MCF 10A (cell line): Measurements from ENCODE around the gene TOR1AIP2. TPM values are rescaled to one million over a fixed set of nuclear protein-coding genes. Genes with fewer than 3 reads are reported as not detected.

Experiments
- BruUV-seq: library from RNA; stranded (reverse); fragments of 400-500 nt; replicated peaks from 2 replicates; lab custom pipeline; 2021; lab: Mats Ljungman, UMichigan
- CTCF ChIA-PET: fragments of 300-600 bp; sonication (Branson Sonifier 250); formaldehyde crosslinking; extraction: SDS; loops from one replicate; lab custom pipeline; 2021; ENCODE audit warnings: antibody characterized with exemption, inconsistent platforms; lab: Yijun Ruan, JAX
- POLR2A ChIA-PET: fragments of 300-600, 350-650 bp; sonication (Branson Sonifier 250); formaldehyde crosslinking; extraction: SDS; loops from one replicate; lab custom pipeline; 2020; ENCODE audit warnings: antibody characterized with exemption, inconsistent platforms; lab: Yijun Ruan, JAX
- DNase-seq: peaks from one replicate; pipeline ENCODE4 v3.0.0-alpha.2; 2018; ENCODE audit not compliant: unreplicated experiment
- H3K27ac Mint-ChIP-seq: one replicate; pipeline ENCODE4 v1.8.0; 2022; ENCODE audit warnings: mild to moderate bottlenecking, low read depth, mixed read lengths; ENCODE audit not compliant: unreplicated experiment
- H3K27me3 Mint-ChIP-seq: one replicate; pipeline ENCODE4 v1.8.0; 2022; ENCODE audit warnings: mixed read lengths; ENCODE audit not compliant: insufficient read depth, unreplicated experiment
- H3K36me3 Mint-ChIP-seq: one replicate; pipeline ENCODE4 v1.8.0; 2022; ENCODE audit warnings: mild to moderate bottlenecking, moderate library complexity, mixed read lengths; ENCODE audit not compliant: insufficient read depth, unreplicated experiment
- H3K4me1 Mint-ChIP-seq: one replicate; pipeline ENCODE4 v1.8.0; 2022; ENCODE audit warnings: mixed read lengths; ENCODE audit not compliant: insufficient read depth, unreplicated experiment
- H3K4me3 Mint-ChIP-seq: one replicate; pipeline ENCODE4 v1.8.0; 2022; ENCODE audit warnings: mild to moderate bottlenecking, moderate library complexity, mixed read lengths; ENCODE audit not compliant: unreplicated experiment
- H3K9me3 Mint-ChIP-seq: one replicate; pipeline ENCODE4 v1.8.0; 2022; ENCODE audit warnings: mixed read lengths; ENCODE audit not compliant: unreplicated experiment
- CTCF ChIP-seq: fragments of 200-600 bp; IDR thresholded peaks from one replicate; pipeline ENCODE4 v1.8.0; 2022; ENCODE audit warnings: antibody characterized with exemption, mild to moderate bottlenecking; ENCODE audit not compliant: unreplicated experiment
- intact Hi-C: fragments of 100-400 bp; cut with micrococcal nuclease; formaldehyde crosslinking; loops from 2 replicates; pipeline ENCODE4 v1.14.1; 2022
- total RNA-seq: library from RNA; stranded (reverse); gene quantifications from 2 replicates; pipeline ENCODE4 v1.2.3, GENCODE V29; 2022

TOR1AIP2 gene
- total RNA-seq, 1 experiment from 2014 or later = 166 TPM

- CTCF ChIA-PET = interaction anchor here (1.0 to 15.0 kb wide), 2 partner anchors 18 to 81 kb away, joined by 4 to 362 read pairs; no protein-coding TSS in a partner anchor
- H3K27me3 Mint-ChIP-seq = no peaks in the 10 kb centered on the region
These were observed 83.5 kb downstream of the TOR1AIP2 start for GRCh38 chr1:179794146-179794545.

GRCh38 chr1:179793281-179793680 is 84.3 kb downstream of the TOR1AIP2 start:
- Mint-ChIP-seq H3K27ac (no peak overlapping the region), H3K27me3 (no peaks in the 10 kb centered on the region), H3K36me3 (no peaks in the 10 kb centered on the region), H3K4me3 (no peak overlapping the region), H3K9me3 (no peaks in the 10 kb centered on the region), H3K4me1 (no peaks in the 10 kb centered on the region)
- ChIA-PET POLR2A (interaction anchor here (0.6 kb wide), 1 partner anchor 1580 kb away, joined by 3 read pairs; no protein-coding TSS in a partner anchor), CTCF (interaction anchor here (1.0 to 15.0 kb wide), 3 partner anchors 19 to 87 kb away, joined by 4 to 362 read pairs (median 10); no protein-coding TSS in a partner anchor)
- no peak for TF ChIP-seq CTCF
- DNase-seq = no peak
- intact Hi-C loops = no loop called here
- no TSS peak for BruUV-seq

More at GRCh38 chr1:179794146-179794545, 83.5 kb downstream of the TOR1AIP2 start:
- no peaks in the 10 kb centered on the region for H3K36me3 Mint-ChIP-seq
- H3K9me3 Mint-ChIP-seq = no peaks in the 10 kb centered on the region
- DNase-seq = no peak
- intact Hi-C loops = no loop called here
- H3K27ac Mint-ChIP-seq = no peak overlapping the region
- H3K4me1 Mint-ChIP-seq = no peaks in the 10 kb centered on the region
- no peak overlapping the region for H3K4me3 Mint-ChIP-seq
- no peak for TF ChIP-seq CTCF
- no TSS peak for BruUV-seq
- POLR2A ChIA-PET = interaction anchor here (0.6 kb wide), 1 partner anchor 1581 kb away, joined by 3 read pairs; no protein-coding TSS in a partner anchor

Other genes with a start within 250 kb of the TOR1AIP2 start
- not detected in 2 replicates for gene FAM163A, start 134.5 kb downstream of the TOR1AIP2 start, total RNA-seq
- gene TOR1AIP1, start 4.5 kb upstream of the TOR1AIP2 start, total RNA-seq = 52.4 and 53.7 TPM in 2 replicates
- gene CEP350, start 77.0 kb upstream of the TOR1AIP2 start, total RNA-seq = 54.3 and 56.4 TPM in 2 replicates